GM12878 (cell line): ENCODE measurements around the gene MICAL3. TPM values are rescaled to one million over a fixed set of nuclear protein-coding genes. Genes with fewer than 3 reads are reported as not detected.

Experiments
- ATAC-seq: fragments of 200-7000 bp; cut with Tn5 transposase; 3 replicates; pipeline ENCODE4 v1.9.1; 2020; ENCODE audit warnings: mild to moderate bottlenecking, moderate library complexity
- BruUV-seq: library from RNA; stranded (reverse); fragments of 400-500 nt; replicated peaks from 2 replicates; lab custom pipeline; 2021; lab: Mats Ljungman, UMichigan
- CTCF ChIA-PET: fragments of 300-600 bp; sonication (Branson Sonifier 250); formaldehyde crosslinking; extraction: SDS; loops from one replicate; lab custom pipeline; 2021; ENCODE audit warnings: inconsistent platforms; lab: Yijun Ruan, JAX
- POLR2A ChIA-PET: fragments of 350-600 bp; formaldehyde crosslinking; extraction: SDS; loops from one replicate; lab custom pipeline; 2021; ENCODE audit warnings: inconsistent platforms; lab: Charles Lee
- RAD21 ChIA-PET: fragments of 300-600 bp; sonication (Branson Sonifier 250); formaldehyde crosslinking; loops from one replicate; lab custom pipeline; 2023; ENCODE audit warnings: antibody characterized with exemption; ENCODE audit not compliant: unreplicated experiment; lab: Charles Lee
- SMC1A ChIA-PET: fragments of 300-600 bp; sonication (Branson Sonifier 250); formaldehyde crosslinking; loops from one replicate; lab custom pipeline; 2023; ENCODE audit not compliant: unreplicated experiment, uncharacterized antibody; lab: Charles Lee
- DNase-seq: peaks from one replicate; pipeline ENCODE4 v3.0.0-alpha.2; 2011; ENCODE audit warnings: low read depth, low spot score
- FAIRE-seq: peaks from 3 replicates; lab custom pipeline; 2011; peaks lifted over from hg19 to GRCh38; lab: Jason Lieb, UNC
- H2AFZ ChIP-seq: 2 replicates; pipeline ENCODE4 v1.6.0; 2011; ENCODE audit warnings: low read depth, low read length, control low read depth; ENCODE audit not compliant: control insufficient read depth
- H3K27ac ChIP-seq: 2 replicates; pipeline ENCODE4 v1.5.1; 2011; ENCODE audit warnings: control low read depth; ENCODE audit not compliant: control insufficient read depth, insufficient read depth
- H3K27me3 ChIP-seq, 2 experiments: replicated peaks in 1 of 2; 2 replicates each; pipeline versions ENCODE4 v1.6.0 to v1.6.1; 2011; ENCODE audit warnings: low read length in 1 of 2; ENCODE audit not compliant: control insufficient read depth in 2 of 2, insufficient read depth in 2 of 2
- H3K36me3 ChIP-seq, 2 experiments: 2 replicates each; pipeline ENCODE4 v1.5.1; 2011; ENCODE audit warnings: low read length in 1 of 2; ENCODE audit not compliant: control insufficient read depth in 2 of 2, insufficient read depth in 2 of 2
- H3K4me1 ChIP-seq: 2 replicates; pipeline ENCODE4 v1.6.1; 2011; ENCODE audit warnings: mild to moderate bottlenecking, low read length, moderate library complexity, mixed read lengths; ENCODE audit not compliant: control insufficient read depth, insufficient read depth
- H3K4me2 ChIP-seq: 2 replicates; pipeline ENCODE4 v1.6.0; 2011; ENCODE audit warnings: control low read depth; ENCODE audit not compliant: control insufficient read depth, insufficient read depth
- H3K4me3 ChIP-seq: fragments of 200-600 bp; sonication (generic); 2 replicates; pipeline ENCODE4 v1.5.1; 2016
- H3K79me2 ChIP-seq: 2 replicates; pipeline ENCODE4 v1.6.0; 2011; ENCODE audit warnings: low read length; ENCODE audit not compliant: control insufficient read depth, insufficient read depth
- H3K9ac ChIP-seq: 2 replicates; pipeline ENCODE4 v1.8.0; 2011; ENCODE audit warnings: low read length, control low read depth, mixed read lengths; ENCODE audit not compliant: control insufficient read depth, insufficient read depth
- H3K9me3 ChIP-seq: replicated peaks from 3 replicates; pipeline ENCODE4 v1.5.1; 2011; ENCODE audit warnings: mild to moderate bottlenecking, low read length; ENCODE audit not compliant: control insufficient read depth, insufficient read depth
- H4K20me1 ChIP-seq: 2 replicates; pipeline ENCODE4 v1.6.0; 2011; ENCODE audit not compliant: control insufficient read depth, insufficient read depth
- IKZF2 ChIP-seq, 2 experiments: fragments of 450-650 bp; IDR thresholded peaks; 2 replicates each; pipeline ENCODE4 v1.6.1; 2017; ENCODE audit warnings: mild to moderate bottlenecking in 2 of 2, moderate library complexity in 2 of 2
- JUND ChIP-seq: IDR thresholded peaks from 2 replicates; pipeline ENCODE4 v1.6.1; 2012; ENCODE audit warnings: low read depth, mild to moderate bottlenecking, low read length, improper control_type of control experiment, moderate library complexity
- MTA3 ChIP-seq: IDR thresholded peaks from 2 replicates; pipeline ENCODE4 v1.6.1; 2012; ENCODE audit warnings: low read length, inconsistent platforms, borderline replicate concordance
- SKIL ChIP-seq: fragments of 450-650 bp; IDR thresholded peaks from 2 replicates; pipeline ENCODE4 v1.6.1; 2017; ENCODE audit warnings: mild to moderate bottlenecking, low read depth, inconsistent platforms; ENCODE audit not compliant: poor library complexity, severe bottlenecking
- TCF7 ChIP-seq: IDR thresholded peaks from 2 replicates; pipeline ENCODE4 v1.6.1; 2014; ENCODE audit warnings: antibody characterized with exemption, borderline replicate concordance
- WGBS: methylation state at CpG from one replicate; pipeline ENCODE4 v1.1.6; 2016; ENCODE audit warnings: low lambda C conversion rate; ENCODE audit not compliant: insufficient replicate concordance, insufficient coverage; ENCODE audit errors: missing lambda C conversion rate; 5-methylcytosine and 5-hydroxymethylcytosine counted together
- in situ Hi-C: fragments of 300-500 bp; cut with MboI; formaldehyde crosslinking; loops from 9 replicates; pipeline ENCODE4 v1.14.3; 2018; ENCODE audit warnings: mixed read lengths
- intact Hi-C: fragments of 100-400 bp; cut with micrococcal nuclease; formaldehyde crosslinking; loops from one replicate; pipeline ENCODE4 v1.14.2; 2022; ENCODE audit not compliant: unreplicated experiment
- polyA plus RNA-seq, 11 experiments: library from polyadenylated mRNA; depleted of rRNA in 4 of 11; unstranded in 6 of 11; stranded (reverse) in 5 of 11; fragments of >200 nt; fragmentation: Nextera tagmentation in 4 of 11; fragmentation: Illumina TruSeq in 1 of 11; extraction: Ambion mirVana in 4 of 11; extraction: Trizol in 1 of 11; gene quantifications; 1 replicate in 1 of 11; 2 replicates in 10 of 11; pipeline versions ENCODE4 v1.2.1 to v1.2.3, GENCODE V29; 2011 to 2016; ENCODE audit warnings: inconsistent platforms in 2 of 11, missing spikeins in 2 of 11, low read depth in 1 of 11
- total RNA-seq, 4 experiments: library from RNA; depleted of rRNA in 3 of 4; stranded (reverse); fragments of >200 nt in 3 of 4; fragmentation: Illumina TruSeq in 1 of 4; extraction: Trizol in 1 of 4; gene quantifications; 2 replicates each; pipeline versions ENCODE4 v1.2.1 to v1.2.3, GENCODE V29; 2013 to 2021

The MICAL3 gene
- total and polyA plus RNA-seq, 10 of the 15 experiments (the other 5 are each of a cell fraction or from before 2014, with no cell fraction given): 2.6 to 92.2 (median 24.0) TPM

GRCh38 chr22:17939579-17939978 is 84.8 kb downstream of the MICAL3 start:
- peaks cover 8% of the 10 kb centered on the region for H4K20me1 ChIP-seq
- peaks cover 16% of the 10 kb centered on the region for H3K4me1 ChIP-seq
- intact Hi-C loops (no loop called here), in situ Hi-C loops (no loop called here)
- no peak overlapping the region for H2AFZ ChIP-seq
- RAD21 ChIA-PET: interaction anchor here (1.5 kb wide), 1 partner anchor 35 kb away, joined by 5 read pairs; no protein-coding TSS in a partner anchor
- H3K9ac ChIP-seq: no peak overlapping the region
- POLR2A ChIA-PET: no interaction called here
- no peaks in the 10 kb centered on the region for H3K27me3 ChIP-seq
- FAIRE-seq (no peak), ATAC-seq (no peak; the same call in 2 of the 3 replicates)
- no peaks in the 10 kb centered on the region for H3K9me3 ChIP-seq
- no peak overlapping the region for H3K4me3 ChIP-seq
- BruUV-seq: no TSS peak
- SMC1A ChIA-PET: interaction anchor here (1.6 to 2.5 kb wide), 2 partner anchors 9 to 136 kb away, joined by 5 to 9 read pairs; no protein-coding TSS in a partner anchor
- peaks cover 0 to 2% of the 10 kb centered on the region in 2 experiments; a peak in 1 of 4 replicates for H3K36me3 ChIP-seq
- TF ChIP-seq IKZF2 (IDR thresholded peaks at IDR 0.05): no peak
- TF ChIP-seq TCF7: no peak
- TF ChIP-seq, all 136 proteins: peak for 0
- Histone ChIP-seq H3K4me2 (no peak overlapping the region), H3K79me2 (peaks cover 19% of the 10 kb centered on the region), H3K27ac (no peak overlapping the region)
- 77% methylated on average over 4 of the region's 4 CpGs for WGBS
- DNase-seq: no peak
- CTCF ChIA-PET: interaction anchor here (1.5 kb wide), 1 partner anchor 13 kb away, joined by 4 read pairs; no protein-coding TSS in a partner anchor

- no peak for FAIRE-seq
- SMC1A ChIA-PET: interaction anchor here (1.0 to 2.5 kb wide), 4 partner anchors 8 to 137 kb away, joined by 3 to 9 read pairs (median 4); no protein-coding TSS in a partner anchor
- intact Hi-C loops (no loop called here), in situ Hi-C loops (no loop called here)
- Histone ChIP-seq H3K9ac (no peak overlapping the region), H3K4me2 (no peak overlapping the region), H3K27ac (no peak overlapping the region), H3K79me2 (peaks cover 17% of the 10 kb centered on the region), H3K27me3 (no peaks in the 10 kb centered on the region), H4K20me1 (peaks cover 8% of the 10 kb centered on the region), H3K9me3 (no peaks in the 10 kb centered on the region), H3K4me1 (peaks cover 16% of the 10 kb centered on the region), H3K36me3 (peaks cover 0 to 2% of the 10 kb centered on the region in 2 experiments; a peak in 1 of 4 replicates), H2AFZ (no peak overlapping the region), H3K4me3 (no peak overlapping the region)
- POLR2A ChIA-PET: no interaction called here
- RAD21 ChIA-PET: no interaction called here
- no peak for DNase-seq
- no TSS peak for BruUV-seq
- TF ChIP-seq SKIL (no peak), MTA3 (no peak), JUND (no peak)
- CTCF ChIA-PET: interaction anchor here (1.3 to 1.5 kb wide), 2 partner anchors 14 to 137 kb away, joined by 3 to 4 read pairs; no protein-coding TSS in a partner anchor
- peak; percentile 35; the same call in 2 of the 3 replicates for ATAC-seq
- WGBS: 45% methylated on average over 3 of the region's 3 CpGs
These were observed 85.3 kb downstream of the MICAL3 start for GRCh38 chr22:17939011-17939410.
